Transverse colon (tissue), 4 donors: ENCODE data around the gene SLC25A36.

Experiments used
- EP300 ChIP-seq: sonication (generic); formaldehyde crosslinking; IDR thresholded peaks from one replicate; pipeline ENCODE4 v1.6.1; 2017; ENCODE audit warnings: antibody characterized with exemption, low read depth
- POLR2A ChIP-seq: fragments of 450-650 bp; IDR thresholded peaks from one replicate; pipeline ENCODE4 v1.6.1; 2016; ENCODE audit warnings: antibody characterized with exemption, mild to moderate bottlenecking, moderate library complexity
- POLR2AphosphoS5 ChIP-seq, 3 donors: sonication (generic); formaldehyde crosslinking; IDR thresholded peaks; one replicate each; pipeline ENCODE4 v1.6.1; 2016; ENCODE audit warnings: antibody characterized with exemption in 3 of 3
- TF ChIP-seq, protein P1 (sequence below), 5 experiments: fragments of 200-600 bp in 3 of 5; fragments of 450-650 bp in 2 of 5; sonication (generic) in 3 of 5; IDR thresholded peaks; 1 replicate in 2 of 5; 2 replicates in 3 of 5; pipeline ENCODE4 v1.5.1; 2016 to 2017; ENCODE audit warnings: antibody characterized with exemption in 5 of 5, inconsistent platforms in 3 of 5, mild to moderate bottlenecking in 2 of 5, moderate library complexity in 1 of 5

DNA sequence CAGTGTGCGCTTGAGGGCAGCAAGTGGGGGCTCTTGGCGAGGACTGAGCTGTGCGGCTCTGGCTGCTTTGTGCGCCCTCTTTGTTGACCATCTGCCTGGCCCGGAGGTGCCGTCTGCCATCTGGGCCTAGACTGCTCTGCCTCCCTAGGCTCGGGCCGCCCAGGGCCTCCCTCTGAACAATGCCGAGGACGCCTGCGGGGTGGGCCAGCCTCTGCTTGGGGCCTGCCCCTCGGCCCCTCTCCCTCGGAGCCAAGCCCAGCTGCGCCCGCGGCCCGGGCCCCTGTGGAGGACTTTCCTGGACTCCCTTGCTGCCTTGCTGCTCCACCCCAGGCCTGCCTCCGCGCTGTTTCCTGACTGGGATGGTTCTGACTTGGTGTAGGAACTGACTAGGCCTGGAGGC, 77.6 kb downstream of the SLC25A36 start:
- TF ChIP-seq, protein P1, sequence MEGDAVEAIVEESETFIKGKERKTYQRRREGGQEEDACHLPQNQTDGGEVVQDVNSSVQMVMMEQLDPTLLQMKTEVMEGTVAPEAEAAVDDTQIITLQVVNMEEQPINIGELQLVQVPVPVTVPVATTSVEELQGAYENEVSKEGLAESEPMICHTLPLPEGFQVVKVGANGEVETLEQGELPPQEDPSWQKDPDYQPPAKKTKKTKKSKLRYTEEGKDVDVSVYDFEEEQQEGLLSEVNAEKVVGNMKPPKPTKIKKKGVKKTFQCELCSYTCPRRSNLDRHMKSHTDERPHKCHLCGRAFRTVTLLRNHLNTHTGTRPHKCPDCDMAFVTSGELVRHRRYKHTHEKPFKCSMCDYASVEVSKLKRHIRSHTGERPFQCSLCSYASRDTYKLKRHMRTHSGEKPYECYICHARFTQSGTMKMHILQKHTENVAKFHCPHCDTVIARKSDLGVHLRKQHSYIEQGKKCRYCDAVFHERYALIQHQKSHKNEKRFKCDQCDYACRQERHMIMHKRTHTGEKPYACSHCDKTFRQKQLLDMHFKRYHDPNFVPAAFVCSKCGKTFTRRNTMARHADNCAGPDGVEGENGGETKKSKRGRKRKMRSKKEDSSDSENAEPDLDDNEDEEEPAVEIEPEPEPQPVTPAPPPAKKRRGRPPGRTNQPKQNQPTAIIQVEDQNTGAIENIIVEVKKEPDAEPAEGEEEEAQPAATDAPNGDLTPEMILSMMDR (IDR thresholded peaks at IDR 0.05) = no peak
- TF ChIP-seq POLR2A = no peak
- TF ChIP-seq POLR2AphosphoS5 (IDR thresholded peaks at IDR 0.05) = no peak
- TF ChIP-seq EP300 = no peak
